Activated CD8-positive, alpha-beta memory T cell treated with anti-CD3 and anti-CD28 coated beads for 48 hours (primary cell): ENCODE data around the gene FOXN4.
"Not testable (repeated sequence)": the region's sequence is repeated elsewhere in the genome, so short reads cannot be mapped to it uniquely, and the experiment has no call there.

Source experiments
- DNase-seq, 3 experiments: peaks; one replicate each; pipeline ENCODE4 v3.0.0-alpha.2; 2020; ENCODE audit warnings: low read depth in 2 of 3, low spot score in 2 of 3

FOXN4 gene

GRCh38 chr12:109308534-109309380 is at the start of gene FOXN4:
Gene FOXN4, minus strand, starts transcription at chr12:109309284. Its CDS starts 963 bp downstream, at chr12:109308321.
- DNase-seq: no peak

- no peak for DNase-seq
These were observed 49.2 kb upstream of the FOXN4 start for GRCh38 chr12:109358154-109358869.

GRCh38 chr12:109357032-109357431 is 47.9 kb upstream of the FOXN4 start:
- DNase-seq: no peak

DNA sequence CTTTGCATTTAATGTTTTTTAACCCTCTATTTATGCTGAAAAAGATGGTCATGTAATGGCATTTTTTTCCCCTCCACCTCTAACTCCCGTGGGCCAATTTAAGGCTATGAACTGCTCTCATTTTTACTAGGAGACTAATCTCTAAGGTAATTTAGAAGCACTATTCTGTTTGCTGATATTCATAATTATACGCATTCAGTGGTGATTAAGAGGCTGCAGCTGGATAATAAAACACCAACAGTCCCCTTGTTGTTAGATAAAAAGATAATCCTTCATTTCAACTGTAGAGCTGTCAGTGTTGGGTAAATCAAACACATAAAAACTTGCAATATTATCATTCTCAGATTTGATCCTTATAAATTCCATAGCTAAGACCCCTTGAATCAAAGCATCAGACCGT is 47.5 kb upstream of the FOXN4 start:
- no peak for DNase-seq

GRCh38 chr12:109352184-109352583 is 43.1 kb upstream of the FOXN4 start:
- no peak for DNase-seq

GRCh38 chr12:109347589-109347988 is 38.5 kb upstream of the FOXN4 start, which contains the start of gene MYO1H:
Gene MYO1H, plus strand, starts transcription at chr12:109347900. Its CDS starts 61 bp downstream, at chr12:109347961.
- no peak for DNase-seq

DNA sequence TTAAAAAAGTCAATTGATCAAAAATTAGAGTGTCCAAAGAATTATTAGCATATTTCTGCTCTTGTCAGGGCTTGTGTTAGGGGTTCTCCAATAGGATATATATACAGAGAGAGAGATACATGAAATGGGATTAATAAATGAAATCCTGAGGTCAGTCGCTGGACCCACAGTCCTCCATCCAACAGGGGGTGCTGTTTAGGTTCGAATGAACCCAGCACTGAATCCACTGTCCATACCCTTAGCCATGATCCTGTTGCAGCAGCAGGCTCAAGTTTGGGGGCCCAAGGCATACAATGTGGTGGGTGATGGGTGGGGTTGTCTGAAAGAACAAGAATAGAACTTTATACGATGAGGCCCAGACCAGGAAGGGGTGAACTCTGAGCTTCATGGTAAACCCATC is 37.8 kb upstream of the FOXN4 start:
- no peak for DNase-seq

- DNase-seq: no peak
These were observed 36.3 kb upstream of the FOXN4 start for GRCh38 chr12:109345428-109345827.

- no peak for DNase-seq
These were observed 34.6 kb upstream of the FOXN4 start for GRCh38 chr12:109343677-109344076.

DNA sequence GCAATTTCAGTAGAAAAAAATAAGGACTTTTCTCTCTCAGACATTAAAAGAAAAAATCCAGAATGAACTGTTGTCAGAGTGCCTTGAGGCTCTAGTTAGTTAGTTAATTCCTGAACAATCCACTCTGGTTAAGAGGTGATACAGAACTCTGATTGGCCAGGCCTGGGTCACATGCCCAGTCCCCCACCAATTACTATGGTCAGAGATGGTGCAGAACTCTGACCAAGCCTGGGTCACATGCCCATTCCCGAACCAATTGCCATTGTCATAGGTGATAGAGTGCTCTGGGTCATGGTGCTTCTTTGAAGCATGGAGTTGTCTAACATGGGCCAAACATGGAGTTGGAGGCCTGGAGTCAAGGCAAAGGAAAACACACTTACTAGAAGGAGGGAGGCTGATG is 27.5 kb upstream of the FOXN4 start:
- DNase-seq: no peak

GRCh38 chr12:109334887-109335286 is 25.8 kb upstream of the FOXN4 start:
- DNase-seq: no peak

DNA sequence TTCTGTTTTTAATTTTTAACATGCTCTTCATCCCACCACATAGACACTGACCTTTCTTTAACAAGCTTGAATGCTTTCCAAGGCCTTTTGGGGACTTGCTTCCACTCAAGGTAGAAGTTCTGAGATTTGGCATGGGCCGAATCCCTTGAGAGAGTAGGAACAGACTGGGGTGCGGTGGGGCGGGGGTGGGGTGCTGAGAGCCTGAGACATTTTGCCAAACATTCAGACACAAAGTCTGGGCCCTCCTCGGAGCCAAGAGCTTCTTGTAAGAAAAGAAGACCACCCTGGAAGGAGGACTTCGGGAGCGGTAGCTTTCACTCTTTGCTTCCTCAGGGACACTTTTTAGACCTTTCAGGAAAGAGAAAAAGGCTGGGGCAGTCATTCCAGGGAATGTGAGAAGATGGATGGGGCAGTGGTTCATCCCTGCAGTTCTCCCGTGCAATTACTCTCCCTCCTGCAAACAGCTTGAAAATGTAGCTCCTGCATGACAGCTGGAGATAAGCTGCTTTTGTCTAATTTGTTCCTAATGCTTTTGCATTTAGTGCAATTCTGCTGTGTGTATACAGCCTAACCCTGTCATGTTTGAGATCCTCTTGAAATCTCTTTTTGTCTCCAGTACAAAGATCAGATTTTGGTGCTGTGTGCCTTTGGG is 22.3 kb upstream of the FOXN4 start:
- no peak for DNase-seq

- no peak for DNase-seq
These were observed 21.5 kb upstream of the FOXN4 start for GRCh38 chr12:109330282-109331230.

DNA sequence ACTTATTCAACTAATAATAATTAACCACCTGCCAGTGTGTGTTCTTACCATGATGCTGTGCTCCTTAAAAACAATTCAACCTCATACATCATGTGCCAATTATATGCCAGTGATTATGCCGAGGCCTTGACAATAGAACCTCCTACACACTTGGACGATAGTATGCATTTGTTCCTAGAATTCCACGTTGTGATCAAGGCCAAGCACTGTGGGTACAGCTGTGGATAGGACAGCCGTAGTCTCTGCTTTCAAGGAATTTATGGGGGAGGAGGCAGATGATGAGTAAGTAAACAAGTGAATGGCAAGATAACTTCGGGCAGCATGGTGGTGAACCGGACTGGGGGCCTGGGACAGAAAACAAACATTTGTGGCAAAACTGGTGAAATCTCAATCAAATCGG is 20.6 kb upstream of the FOXN4 start:
- DNase-seq: no peak

DNA sequence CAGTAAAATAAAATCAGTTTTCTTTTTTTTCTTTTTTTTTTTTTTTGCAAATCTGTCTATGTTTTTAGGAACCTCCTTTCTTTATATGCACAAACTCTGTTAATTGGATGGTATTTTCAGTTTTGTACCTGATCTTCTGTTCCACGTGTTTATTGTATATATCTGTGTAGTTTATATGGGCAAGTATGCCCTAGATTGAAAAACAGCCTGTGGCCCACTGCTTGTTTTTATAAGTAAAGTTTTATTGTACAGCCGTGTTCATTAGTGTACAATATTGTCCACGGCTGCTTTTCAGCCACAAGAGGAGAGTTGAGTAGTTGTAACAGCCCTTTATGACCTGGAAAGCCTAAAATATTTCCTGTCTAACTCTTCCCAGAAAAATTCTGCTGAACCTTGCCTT is 19.9 kb upstream of the FOXN4 start:
- DNase-seq: no peak

GRCh38 chr12:109321294-109321693 is 12.2 kb upstream of the FOXN4 start:
- DNase-seq: not testable (repeated sequence)

DNA sequence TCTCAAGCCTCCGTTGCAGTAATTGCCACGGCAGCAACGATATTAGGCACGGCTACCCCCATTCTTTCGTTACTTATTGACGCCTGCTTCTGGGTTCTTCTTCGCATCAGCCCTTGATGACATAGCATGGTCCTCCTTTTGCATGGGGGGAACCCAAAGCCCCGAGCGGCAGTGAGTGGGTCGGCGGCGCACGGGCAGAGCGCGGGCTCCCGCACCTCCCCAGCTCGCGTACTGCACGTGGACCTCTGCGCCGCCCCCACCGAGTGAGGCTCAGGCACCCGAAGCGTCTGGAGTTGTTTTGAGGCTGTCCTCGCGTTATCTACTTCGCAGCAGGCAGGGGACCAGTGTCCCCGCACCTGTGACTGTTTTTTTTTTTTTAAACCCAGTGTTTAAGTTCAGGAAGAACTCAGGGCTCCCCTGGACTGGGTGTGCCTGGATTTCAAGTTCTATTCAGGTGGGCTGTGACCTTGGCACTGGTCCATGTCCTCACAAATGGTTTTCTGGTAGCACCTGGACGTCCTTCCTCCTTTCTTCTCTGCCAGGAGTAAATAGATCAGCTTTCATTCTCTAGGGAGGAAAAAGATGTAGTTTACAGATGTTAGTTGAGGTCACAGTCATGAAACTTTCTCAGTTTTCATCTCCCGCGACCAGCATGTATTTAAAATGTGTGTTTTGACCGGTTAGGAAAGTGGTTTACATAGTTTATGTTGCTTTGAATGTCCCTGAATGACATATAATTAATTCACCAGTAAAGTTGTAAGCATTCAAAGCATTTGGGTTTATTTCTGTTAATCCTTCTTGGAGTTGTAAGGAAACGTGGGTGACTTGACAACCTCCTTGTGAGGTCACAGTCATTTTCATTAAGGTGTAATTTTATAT is 1.4 kb upstream of the FOXN4 start:
- no peak for DNase-seq

- no peak for DNase-seq
These were observed 530 bp upstream of the FOXN4 start for GRCh38 chr12:109309381-109310246.

DNA sequence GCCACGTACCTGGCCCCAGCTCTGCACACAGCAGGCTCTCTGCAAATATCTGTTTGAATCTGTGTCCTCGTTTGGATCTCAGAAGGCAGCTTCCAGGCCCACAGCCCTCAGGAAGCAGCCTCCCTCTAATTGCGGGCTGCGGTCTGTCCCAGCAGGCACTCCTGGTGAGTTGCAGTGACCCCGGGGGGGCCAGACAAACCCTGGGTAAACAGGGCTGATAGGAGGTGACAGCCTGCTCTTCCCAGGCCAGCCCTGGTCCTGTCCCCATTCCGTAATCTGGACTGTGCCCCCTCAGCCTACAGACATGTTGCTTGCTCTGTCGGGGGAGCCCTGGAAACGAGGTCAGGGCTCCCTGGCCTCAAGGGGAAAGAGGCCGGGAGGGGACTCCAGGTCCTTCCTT is 2.0 kb downstream of the FOXN4 start:
- DNase-seq: no peak
